WI38 (cell line): ENCODE data around the gene POLR2J.

Experiments
- H3K4me3 ChIP-seq: 2 replicates; pipeline ENCODE4 v1.5.1; 2011; ENCODE audit warnings: low read depth, mild to moderate bottlenecking, control low read depth, low read length
- TF ChIP-seq, protein P1 (sequence below): IDR thresholded peaks from 2 replicates; pipeline ENCODE4 v1.5.1; 2012; ENCODE audit warnings: low read depth, mild to moderate bottlenecking, control low read depth, low read length

The POLR2J gene

DNA sequence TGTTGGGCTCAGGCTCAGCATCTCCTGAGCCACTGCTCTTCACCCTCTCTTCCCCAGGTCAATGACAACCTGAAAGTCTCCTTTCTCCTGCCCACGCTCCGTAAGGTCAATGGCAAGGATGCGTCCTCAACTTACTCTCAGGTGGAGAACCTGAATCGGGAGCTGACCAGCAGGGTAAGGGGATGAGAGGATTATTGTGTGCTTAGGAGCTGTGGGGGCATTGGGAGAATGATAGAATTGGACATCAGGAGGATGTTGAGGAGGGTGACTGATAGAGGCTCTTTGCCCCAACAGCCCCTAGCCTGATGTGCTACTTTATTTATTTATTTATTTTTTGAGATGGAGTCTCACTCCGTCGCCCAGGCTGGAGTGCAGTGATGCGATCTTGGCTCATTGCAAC lies 12.6 kb downstream of the POLR2J start:
- TF ChIP-seq, protein P1, sequence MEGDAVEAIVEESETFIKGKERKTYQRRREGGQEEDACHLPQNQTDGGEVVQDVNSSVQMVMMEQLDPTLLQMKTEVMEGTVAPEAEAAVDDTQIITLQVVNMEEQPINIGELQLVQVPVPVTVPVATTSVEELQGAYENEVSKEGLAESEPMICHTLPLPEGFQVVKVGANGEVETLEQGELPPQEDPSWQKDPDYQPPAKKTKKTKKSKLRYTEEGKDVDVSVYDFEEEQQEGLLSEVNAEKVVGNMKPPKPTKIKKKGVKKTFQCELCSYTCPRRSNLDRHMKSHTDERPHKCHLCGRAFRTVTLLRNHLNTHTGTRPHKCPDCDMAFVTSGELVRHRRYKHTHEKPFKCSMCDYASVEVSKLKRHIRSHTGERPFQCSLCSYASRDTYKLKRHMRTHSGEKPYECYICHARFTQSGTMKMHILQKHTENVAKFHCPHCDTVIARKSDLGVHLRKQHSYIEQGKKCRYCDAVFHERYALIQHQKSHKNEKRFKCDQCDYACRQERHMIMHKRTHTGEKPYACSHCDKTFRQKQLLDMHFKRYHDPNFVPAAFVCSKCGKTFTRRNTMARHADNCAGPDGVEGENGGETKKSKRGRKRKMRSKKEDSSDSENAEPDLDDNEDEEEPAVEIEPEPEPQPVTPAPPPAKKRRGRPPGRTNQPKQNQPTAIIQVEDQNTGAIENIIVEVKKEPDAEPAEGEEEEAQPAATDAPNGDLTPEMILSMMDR, result no peak
- peak overlapping the region; percentile 99; the same call in 1 of the 2 replicates for H3K4me3 ChIP-seq

DNA sequence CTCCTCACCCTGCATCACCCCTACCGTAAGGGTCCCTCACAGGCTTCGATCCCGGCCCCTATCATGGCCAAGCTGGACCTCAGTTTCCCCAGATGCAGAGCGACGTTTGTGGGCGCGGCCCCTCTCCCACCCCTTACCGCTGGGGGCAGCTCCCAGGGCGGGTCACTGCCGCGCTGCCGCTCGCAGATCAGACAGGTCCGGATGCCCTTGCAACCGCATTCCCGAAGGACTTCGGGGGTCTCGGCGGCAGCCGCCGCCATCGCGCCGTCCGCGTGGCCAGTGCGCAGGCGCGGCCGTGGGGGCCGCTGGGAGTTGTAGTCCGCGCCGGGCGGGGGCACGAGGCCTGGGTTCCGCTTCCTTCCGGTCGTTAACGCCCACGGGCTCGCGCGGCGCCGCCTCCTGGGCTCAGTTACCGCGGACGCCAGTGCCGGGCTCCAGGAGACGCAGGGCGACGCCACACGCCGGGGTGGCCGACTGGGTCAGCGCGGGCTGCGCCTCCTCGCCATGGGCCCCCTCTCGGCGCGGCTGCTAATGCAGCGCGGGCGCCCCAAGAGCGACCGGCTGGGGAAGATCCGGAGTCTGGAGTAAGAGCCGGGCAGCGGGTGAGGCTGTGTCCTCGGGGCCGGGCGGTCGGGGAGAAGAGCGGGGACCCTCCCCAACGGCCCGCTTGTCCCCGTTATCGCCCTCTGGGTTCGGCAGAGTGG lies 14.0 kb downstream of the POLR2J start, which contains the start of the genes ALKBH4 and LRWD1:
ALKBH4 (minus strand) TSS at position 287 of the 704 bp plus-strand sequence; CDS start at position 260, 27 bp downstream.
LRWD1 (plus strand) TSS at position 408 of the 704 bp plus-strand sequence; CDS start at position 505, 97 bp downstream.
- TF ChIP-seq, protein P1, result no peak
- peak within 1 kb of the TSS; percentile 99 for H3K4me3 ChIP-seq

DNA sequence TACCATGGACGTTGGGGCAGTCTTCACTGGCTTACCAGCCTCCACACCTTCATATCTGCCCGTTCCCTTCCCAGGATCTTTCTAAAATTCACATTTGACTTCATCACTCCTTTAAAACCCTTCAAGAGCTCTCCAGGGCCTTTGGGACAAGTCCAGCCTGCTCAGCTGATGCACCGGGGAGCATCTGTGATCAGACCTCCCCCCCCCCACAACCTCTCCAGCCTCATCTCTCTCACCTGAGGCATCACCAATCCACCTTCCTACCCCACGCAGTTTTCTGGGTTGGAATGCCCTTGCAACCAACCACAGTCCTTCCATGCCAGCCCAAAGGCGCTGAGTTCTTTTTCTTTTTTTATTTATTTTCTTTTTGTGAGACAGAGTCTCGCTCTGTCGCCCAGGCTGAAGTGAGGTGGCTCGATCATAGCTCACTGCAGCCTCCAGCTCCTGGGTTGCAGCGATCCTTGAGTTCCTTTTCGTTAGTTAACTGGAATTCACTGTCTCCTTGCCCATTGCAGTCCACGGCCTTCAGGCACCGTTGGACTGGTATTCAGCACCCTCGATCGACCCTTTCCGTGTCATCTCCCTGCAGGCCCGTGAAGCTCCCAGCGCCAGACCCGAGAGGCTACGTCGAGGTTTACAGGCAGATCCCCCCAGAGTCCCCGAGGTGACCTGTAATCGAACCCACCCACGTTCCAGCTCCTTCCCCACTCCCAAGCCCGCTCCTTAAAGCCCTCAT lies 14.7 kb downstream of the POLR2J start:
- peak overlapping the region; percentile 99 for H3K4me3 ChIP-seq
- TF ChIP-seq, protein P1, result no peak

DNA sequence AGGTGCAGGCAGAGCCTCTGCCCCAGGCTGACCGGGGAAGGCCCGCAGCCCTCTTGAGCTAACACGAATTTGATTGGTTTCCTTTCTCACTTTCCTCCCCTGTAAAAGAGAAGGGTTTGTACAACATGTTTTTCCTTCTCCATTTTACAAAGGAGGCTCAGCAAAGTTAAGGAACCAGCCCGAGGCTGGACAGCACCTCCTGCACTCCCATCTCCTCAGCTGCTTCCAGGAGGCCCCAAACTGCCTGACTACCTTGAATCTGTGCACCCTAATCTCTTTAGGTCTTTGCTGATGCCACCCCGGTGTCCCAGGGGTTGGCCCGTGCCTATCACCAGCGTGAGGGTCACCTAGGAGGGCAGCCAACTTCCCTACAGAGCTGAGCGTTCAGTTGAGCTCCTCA lies 18.3 kb downstream of the POLR2J start:
- TF ChIP-seq, protein P1, result no peak
- H3K4me3 ChIP-seq, result no peak overlapping the region

DNA sequence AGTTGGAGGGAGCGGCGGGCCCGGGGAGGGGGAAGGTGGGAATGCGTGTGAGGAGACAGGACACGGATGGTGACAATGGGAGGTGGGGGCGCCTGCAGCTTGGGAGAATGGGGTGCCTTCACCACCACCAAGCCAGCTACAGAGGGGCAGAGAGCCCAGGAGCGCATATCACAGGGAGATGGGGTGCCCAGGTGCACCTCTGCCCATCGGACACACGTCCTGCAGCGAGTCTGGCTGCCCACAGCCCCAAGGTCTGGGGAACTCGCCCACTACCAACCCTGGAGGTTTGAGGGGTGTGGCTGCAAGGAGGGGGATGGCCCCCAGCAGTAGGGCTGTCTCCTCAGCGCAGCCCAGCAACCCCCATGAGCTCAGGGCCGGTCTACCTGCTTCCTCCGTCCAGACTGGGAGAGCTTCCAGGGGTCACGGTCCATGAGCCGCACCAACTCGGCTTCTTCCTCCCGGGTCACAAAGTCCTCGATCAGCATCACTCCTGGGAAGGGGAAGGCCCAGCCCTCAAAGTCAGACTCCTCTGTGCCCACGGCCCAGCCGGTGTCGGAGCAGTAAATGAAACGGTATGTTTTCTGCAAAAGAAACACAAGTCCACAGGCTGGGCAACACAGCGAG lies 19.4 kb downstream of the POLR2J start:
- TF ChIP-seq, protein P1, result no peak
- H3K4me3 ChIP-seq, result no peak overlapping the region

DNA sequence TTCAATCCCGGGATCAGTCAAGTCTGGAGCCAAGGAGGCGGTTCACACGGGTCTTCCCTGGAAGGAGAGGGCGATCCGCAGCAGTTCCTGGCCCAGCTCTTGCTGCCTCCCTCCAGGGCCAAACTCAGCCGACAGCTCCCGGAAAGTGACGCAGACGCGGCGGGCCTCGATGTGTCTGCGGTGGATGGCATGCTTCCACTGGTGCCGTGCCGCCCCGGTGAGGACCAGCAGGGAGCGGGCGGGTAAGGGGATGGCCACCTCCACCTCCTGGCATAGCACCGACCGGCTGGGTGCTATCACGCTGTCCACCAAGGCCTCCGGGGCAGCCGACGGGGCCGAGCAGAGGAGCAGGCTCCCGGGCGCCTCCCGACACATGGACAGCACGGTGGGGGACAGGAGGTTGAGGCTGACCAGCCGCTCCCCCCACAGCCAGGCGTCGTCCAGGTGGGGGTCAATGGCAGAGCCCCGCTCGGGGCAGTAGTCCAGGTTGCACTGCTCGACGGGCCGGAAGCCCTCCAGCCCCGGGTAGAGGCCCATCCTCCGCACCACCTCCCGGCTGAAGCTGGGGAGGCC lies 21.3 kb downstream of the POLR2J start:
- H3K4me3 ChIP-seq, result no peak overlapping the region
- TF ChIP-seq, protein P1, result no peak
